Bladder microvascular endothelial cell (primary cell): Measurements from ENCODE around the gene LYPD6. TPM values are rescaled to one million over a fixed set of nuclear protein-coding genes. Genes with fewer than 3 reads are reported as not detected.

Experiments
- total RNA-seq: library from RNA; depleted of rRNA; stranded (reverse); fragments of >200 nt; gene quantifications from 2 replicates; pipeline ENCODE4 v1.2.3, GENCODE V29; 2014

LYPD6 gene, protein sequence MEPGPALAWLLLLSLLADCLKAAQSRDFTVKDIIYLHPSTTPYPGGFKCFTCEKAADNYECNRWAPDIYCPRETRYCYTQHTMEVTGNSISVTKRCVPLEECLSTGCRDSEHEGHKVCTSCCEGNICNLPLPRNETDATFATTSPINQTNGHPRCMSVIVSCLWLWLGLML
- 1.5 and 15.9 TPM in 2 replicates for total RNA-seq

DNA sequence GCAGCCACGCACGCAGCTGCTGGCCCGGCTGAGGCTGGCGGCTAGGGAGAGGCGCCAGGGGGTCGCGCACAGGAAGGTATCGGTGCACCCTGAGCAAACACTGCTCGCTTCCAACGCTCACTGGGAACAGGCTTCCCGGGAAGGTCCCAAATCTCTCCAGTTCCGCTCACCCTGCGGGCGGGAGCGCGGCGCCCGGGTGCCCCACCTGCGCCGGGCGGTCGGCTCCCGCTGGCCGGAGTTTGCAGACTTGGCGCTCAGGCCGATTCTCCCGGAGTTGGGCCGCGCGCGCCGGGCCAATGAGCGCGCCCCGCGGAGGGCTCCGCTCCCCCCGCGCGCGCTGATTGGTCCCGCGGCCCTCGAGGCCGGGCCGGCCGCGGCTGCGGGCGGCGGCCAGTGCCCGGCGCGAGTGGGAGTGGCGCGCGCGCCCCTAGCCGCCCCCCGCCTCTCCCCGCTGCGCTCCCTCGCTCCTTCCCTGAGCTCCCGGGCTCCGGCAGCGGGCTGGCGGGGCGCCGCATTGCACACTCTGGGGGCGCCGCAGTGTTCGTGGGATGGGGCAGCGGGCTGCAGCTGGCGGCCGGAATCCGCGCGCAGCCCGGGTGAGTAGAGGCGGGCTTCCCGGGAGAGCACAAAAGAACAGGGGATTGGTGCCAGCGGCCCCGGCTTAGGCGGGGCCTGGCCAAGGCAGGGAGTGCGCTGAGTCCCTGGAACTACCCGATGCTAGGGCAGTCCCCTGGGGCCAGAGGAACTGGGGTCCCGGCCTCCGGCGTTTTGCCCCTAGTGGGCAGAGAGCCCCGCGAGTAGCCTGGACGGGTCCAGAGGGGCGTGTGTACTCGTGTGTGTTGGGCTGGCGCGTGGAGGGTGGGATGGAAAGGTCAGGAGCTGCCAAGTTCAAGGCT is at the start of gene LYPD6:
LYPD6 (plus strand) TSS at position 461 of the 896 bp plus-strand sequence. CDS start 107,122 bp downstream, outside the sequence.

